Hypothalamus (tissue), 51 donors: ENCODE results near the gene CWC27.
A peak's percentile ranks its signal among the peaks of the same experiment; 100 is the strongest.

Experiments
- DNase-seq, 51 donors: peaks; one replicate each; lab custom pipeline; 2025; lab: John Stamatoyannopoulos, UW

CWC27 gene, protein sequence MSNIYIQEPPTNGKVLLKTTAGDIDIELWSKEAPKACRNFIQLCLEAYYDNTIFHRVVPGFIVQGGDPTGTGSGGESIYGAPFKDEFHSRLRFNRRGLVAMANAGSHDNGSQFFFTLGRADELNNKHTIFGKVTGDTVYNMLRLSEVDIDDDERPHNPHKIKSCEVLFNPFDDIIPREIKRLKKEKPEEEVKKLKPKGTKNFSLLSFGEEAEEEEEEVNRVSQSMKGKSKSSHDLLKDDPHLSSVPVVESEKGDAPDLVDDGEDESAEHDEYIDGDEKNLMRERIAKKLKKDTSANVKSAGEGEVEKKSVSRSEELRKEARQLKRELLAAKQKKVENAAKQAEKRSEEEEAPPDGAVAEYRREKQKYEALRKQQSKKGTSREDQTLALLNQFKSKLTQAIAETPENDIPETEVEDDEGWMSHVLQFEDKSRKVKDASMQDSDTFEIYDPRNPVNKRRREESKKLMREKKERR

DNA sequence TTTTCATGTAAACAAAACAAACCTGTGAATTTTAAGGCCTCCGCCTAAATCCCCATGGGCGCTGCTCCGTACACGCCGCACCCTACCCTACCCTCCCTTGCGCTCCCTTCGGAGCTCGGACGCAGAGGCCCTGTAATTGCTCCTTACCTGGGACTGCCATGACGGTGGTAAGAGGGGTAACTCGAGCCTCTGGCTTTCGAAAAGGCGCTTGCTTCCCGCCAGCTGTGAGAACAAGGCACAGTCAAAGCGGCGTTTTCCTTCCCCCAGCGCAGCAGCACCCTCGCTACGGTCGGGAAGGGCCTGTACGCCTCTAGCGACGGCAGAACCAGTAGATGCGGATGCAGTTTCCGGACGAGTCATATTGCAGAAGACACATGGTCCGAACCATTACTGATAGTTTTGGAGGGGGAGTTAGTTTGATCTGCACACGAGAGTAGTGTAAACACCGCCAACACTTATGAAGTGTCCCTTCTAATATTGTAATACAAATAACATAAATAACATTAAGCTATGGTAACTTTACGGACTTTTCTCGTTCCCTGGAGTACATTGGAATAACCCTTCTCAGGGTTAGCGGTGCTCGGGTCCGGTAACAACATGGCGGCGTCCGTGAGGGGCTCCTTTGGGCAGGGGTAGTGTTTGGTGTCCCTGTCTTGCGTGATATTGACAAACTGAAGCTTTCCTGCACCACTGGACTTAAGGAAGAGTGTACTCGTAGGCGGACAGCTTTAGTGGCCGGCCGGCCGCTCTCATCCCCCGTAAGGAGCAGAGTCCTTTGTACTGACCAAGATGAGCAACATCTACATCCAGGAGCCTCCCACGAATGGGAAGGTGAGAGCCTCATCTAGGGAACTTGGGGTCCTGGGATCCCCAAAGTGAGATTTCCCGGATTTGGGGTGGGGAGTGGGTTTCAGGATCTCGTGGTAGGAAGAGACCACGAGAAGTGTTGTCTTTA, at the start of gene CWC27, which contains the start of gene SREK1IP1:
Gene CWC27 (plus strand): TSS at position 573 of the 955 bp plus-strand sequence. CDS start 217 bp downstream, at position 790.
Gene SREK1IP1 (minus strand): TSS at position 334 of the 955 bp plus-strand sequence. CDS start 174 bp downstream, at position 160.
- DNase-seq: peak; percentile 24 to 95 (median 69)

DNA sequence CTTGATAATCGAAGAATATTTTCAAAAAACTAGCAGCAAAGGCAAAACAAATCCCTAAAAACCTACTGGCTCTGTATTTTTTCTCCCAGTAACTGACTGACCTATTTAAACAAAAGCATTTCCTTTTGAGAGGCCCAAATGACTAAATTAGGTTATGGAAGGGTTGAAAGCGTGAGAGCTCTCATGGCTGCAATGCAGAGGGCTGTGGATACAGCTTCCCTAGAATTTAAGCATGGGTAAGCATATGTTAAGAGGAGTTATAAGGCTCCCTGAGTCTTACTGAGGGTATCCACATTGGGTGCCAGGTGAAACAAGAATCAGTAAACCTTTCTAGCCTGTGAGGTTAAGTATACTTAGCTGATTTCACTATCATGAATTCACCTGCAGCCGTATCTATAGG, 46.1 kb upstream of the CWC27 start:
- DNase-seq: no peak

DNA sequence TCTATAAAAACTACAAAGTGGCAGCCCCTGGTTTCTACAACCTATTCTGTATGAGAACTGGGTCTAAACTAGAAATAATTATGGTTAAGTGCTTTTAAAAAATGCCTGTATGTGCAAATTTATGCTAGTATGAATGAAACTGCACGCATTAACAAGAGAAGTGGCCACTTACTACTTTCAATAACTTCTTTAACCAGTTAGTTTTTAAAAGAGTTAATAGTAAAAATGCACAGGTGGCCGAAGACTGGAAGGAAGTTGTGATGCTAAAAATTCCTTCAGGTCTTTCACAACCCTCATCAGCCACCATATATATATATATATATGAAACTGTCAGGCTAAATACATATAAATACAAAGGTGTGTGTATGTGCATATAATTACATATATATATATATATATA, 41.6 kb upstream of the CWC27 start:
- no peak for DNase-seq

DNA sequence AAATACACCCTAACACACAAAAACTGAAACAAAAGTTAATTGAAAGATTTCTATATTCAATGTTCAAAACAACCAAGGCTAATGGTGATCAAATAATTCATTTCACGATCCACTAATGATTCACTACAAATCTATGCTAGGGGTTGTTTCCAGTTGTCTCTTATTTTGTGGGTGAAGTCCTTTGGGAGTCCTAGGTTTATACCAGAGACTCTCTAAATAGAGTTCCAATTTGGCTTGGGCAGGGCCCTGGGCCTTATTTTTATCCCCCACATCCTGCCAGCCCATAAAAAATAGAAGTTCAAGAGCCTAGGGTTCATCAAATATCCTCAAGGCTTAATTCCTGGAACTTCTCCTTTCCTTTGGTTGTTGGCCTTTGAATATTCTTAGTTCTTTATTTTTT, 26.3 kb upstream of the CWC27 start:
- no peak for DNase-seq

DNA sequence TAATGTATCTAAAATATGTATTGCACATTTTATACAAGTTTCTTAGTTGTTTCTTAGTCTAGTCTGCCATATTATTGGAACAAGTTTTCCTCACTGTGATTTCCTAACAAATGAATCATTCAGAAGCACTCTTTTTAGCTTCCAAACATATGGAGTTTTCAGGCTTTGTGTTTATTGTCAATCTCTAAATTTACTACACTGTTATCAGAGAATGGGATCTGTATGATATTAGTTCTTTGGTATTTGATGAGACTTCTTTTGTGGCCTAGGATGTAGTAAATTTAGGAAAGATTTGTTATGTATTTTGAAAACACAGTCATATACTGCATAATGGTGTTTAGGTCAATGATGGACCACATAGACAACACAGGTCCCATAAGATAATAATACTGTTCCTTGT, 25.9 kb upstream of the CWC27 start:
- no peak for DNase-seq

DNA sequence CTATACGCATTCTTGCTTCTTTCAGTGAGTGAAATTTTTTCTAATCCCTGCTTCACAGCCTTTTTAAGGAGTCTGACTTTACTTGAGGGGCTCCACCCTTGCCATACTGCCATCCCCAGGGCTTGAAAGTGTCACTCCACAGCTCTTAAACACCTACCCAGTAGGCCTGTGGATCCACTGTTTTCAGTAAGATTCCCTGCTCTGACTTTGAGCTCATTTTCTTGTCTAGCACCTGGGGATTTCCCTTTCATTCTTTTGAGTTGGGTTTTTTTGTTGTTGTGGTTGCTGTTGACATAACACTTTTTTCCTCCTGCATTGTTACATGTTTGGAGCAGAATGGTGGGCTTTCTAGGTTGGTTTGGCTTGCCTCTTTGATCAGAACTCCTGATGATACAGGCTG, 23.8 kb upstream of the CWC27 start:
- DNase-seq: no peak

DNA sequence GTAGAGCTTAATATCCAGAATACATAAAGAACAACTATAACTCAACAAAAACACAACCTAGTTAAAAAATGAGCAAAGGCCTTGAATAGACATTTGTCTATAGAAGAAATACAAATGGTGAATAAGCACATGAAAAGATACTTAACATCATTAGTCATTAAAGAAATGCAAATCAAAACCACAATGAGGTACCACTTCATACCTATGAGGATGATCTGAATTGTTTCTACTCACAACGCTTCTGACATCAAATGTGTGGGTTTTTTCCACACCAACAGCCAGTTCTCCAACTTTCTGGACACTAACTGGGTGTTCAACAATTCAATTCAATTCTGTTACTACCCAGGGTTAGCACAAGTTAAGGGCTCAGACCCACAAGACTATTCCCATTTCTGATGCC, 22.3 kb upstream of the CWC27 start:
- DNase-seq: no peak

DNA sequence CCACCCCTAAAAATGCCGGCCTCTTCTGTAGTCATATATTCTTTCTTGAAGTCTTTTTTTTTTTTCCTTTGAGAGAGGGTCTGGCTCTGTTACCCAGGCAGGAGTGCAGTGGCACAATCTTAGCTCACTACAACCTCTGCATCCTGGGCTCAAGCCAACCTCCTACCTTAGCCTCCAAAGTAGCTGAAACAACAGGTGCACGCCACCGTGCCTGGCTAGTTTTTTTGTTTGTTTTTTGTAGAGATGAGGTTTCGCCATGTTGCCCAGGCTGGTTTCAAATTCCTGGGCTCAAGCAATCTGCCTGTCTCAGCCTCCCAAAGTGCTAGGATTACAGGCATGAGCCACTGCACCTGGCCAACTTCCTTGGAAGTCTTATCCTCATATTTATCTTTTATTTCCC, 19.3 kb upstream of the CWC27 start:
- DNase-seq: no peak

DNA sequence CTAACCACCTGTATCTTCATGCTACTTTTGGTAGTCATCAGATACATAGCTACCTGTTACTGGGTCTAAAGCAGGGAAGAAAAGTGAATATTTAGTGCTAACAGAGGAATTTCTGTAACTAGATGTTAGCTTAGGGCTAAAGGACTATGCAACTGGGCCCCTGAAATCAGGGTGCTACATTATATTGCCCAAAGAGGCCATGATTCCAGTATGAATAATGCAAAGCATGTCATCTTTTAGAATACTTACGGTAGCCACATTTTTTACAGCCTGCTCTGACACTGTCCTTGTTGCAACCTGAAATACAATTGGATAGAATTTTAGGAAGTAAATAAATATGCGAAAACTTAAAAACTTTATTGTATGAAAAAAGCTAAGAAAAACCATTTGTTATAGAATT, 14.7 kb upstream of the CWC27 start:
- no peak for DNase-seq

DNA sequence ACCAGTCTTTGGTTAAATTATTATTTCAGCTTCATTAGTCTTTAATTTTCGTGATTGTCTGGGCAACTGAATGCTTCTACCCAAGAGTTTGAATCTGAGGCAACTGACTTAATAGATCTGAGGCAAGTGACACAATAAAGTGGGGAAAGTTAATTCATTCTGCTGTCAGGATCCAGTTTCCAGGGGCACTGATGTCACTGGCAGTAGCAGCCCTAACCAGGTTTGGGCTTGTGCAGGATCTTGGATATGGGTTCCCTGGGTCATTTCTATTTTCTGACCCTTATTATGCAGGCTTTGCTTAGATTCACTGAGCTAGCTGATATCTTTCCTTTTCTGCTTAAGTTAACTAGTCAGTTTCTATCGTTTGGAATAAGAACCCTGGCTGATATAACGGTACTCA, 9.8 kb upstream of the CWC27 start:
- DNase-seq: no peak

DNA sequence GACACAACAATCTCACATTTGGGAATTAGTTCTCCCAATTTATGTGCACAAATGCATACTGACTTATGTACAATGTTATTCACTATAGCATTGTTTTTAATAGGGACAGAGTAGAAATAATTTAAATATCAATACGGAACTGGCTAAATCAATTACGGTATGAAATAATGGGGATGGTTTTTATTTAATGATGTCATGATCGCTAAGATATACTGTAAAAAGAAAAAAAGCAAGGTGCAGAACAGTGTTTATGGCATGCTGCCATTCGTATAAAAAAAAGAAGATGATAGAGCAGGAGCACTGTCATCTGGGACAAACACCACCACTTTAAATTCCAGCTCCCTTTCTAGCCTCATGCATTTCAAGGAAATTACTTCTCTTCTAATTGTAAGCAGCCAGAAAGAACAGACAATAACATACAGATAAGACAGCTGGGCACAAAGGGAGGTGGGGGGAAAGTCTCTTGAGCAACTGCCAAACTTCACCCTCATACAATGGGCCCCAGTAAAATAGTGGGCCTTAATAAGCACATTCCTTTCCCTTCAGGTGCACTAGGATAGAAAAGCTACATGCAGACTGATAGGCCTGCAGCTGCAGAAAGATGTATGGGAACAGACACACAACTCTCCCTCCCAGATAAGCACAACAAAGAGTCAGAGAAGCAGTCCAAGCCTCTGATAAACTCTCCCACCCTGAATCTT, 8.6 kb upstream of the CWC27 start:
- peak in 1 of 51 donors; percentile 0 for DNase-seq

DNA sequence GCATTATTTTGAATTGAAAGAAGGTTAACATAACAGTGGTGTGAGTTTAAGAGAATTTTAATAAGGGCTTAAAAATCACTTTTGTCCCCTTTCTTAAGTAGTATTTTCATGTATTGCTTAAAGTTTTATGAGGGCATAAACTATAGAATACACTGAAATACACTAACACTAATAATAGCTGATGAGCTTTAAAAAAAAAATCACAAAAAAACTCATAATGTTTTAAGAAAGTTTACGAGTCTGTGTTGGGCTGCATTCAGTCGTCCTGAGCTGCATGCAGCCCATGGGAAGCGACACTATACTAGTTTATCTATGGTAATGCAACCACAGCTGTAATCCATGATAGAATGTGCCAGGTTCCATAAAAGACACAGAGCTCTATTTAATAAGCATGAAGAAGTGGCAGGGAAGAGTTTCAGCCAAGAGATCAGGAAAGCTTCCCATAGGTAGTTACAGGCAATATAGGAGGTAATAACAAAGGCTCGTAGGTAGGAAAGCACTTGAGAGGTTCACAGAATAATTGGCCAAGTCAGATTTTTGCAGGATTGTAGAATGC, 4.7 kb upstream of the CWC27 start:
- no peak for DNase-seq

DNA sequence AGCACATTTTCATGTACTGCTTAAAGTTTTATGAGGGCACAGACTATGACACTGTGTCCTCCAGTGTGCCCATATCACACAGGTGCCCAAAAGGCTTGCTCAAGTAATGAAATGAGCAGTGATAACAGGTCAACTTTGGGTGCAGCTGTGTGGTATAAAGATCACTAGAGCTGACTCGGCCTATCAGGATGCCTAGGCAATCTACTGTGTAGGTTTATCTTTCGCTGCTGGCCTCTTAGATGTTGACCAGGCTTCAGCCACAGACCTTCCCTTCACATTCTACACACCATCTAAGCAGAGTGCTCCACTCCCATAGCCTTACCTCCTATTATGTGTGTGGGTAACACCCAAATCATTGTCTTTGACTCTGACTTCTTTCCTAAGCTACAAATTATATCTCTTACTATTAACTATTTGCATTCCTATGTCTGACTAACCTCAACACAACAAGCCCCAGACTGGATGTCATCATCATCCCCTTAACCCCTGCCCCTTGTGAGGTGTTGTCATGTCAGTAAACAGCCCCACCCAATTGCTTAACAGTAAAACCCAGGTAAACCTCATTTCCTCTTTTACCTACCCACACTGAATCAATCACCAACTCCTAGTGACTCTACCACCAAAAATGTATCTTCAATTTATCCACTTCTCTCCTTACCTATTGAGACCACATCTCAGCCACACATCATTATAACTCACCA, 2.8 kb upstream of the CWC27 start:
- DNase-seq: no peak

DNA sequence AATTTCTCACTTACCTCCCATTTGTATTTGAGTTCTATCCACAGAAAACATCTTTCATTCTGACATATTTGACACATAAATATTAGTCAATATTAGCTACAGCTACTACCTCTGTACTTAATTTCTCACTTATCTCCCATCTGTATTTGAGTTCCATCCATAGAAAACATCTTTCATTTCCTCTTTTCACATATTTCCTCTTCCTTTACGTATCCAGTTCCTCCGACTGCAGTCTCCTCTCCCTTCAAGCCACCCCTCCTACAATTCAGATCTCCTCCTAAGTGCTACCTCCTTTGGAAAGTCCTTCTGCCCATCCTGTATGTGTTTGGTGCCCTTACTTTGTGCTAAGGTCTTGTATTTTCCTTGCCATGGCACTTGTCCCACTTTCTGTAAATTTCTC, 1.8 kb upstream of the CWC27 start:
- no peak for DNase-seq

DNA sequence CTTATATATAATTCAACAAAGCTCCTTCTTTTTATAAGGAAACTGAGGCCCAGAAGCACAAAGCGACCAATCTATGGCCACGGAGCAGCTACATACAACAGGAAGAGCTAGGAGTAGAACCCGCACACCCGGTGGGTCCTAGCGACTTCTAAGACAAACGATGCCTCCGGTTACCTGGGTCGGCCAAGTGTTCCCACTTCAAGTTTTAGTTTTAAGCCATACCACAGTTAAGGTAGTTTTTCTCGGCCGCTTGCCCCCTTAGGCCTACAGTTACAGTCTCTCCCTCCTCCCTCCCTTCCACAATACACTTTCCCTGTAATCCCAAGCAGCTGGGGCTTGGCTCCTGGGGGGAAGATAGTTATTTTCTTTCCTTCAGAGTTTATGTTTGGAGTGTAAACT, 772 bp upstream of the CWC27 start:
- peak in 11 of 51 donors; percentile 2 to 58 (median 14) for DNase-seq

DNA sequence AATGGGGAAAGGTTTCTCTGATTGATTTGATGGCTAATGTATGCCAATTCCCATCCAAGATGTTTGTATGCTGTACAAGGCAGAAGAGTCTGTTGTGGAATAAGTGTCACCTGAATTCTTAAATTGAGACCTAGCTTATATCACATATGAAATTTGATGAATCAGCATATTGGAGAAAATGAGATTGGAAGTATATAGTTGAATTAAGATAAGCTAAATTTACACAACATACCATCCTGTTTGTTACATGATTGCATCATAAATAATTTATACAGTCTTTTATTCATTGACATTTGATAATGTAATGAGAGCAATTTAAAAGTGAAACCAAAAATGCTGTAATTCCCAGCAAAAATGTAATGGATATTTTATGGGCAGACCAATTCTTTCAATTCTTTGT, 1.1 kb downstream of the CWC27 start:
- DNase-seq: no peak

DNA sequence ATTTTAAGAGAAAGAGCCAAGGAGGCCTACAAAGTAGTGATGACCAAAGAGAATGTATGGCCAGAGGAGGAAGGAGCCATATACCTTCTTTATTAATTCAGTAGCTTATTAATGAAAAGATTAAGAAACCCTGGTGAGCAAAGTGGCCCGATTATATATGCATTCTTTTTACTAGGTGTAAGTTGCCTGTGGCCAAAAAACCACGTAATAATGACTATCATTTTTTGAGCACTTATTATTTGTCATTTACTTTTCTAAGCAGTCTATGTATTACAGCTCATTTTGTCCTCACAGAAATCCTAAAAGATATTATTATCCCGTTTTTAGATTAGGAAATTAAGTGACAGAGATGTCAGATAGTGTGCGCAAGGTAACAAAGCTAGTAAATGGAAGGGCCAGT, 3.0 kb downstream of the CWC27 start:
- DNase-seq: no peak

DNA sequence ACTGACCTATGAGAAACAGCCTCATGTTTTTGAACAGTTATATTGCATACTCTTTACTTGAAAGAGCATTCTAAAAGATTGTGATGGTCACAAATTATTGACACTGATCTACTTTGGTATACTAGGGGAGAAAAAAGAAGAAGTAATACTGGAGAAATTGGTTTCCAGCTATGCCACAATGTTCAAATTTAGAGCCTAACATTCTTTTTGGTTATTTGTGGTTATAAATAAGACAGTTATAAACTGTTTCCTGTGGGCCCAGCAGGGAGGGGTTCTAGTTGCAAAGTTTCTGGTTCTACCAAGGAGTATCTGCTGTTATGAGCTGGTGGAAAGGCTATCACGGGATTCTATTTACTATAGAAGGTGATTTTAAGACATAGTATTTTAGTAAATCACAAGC, 4.8 kb downstream of the CWC27 start:
- DNase-seq: no peak

DNA sequence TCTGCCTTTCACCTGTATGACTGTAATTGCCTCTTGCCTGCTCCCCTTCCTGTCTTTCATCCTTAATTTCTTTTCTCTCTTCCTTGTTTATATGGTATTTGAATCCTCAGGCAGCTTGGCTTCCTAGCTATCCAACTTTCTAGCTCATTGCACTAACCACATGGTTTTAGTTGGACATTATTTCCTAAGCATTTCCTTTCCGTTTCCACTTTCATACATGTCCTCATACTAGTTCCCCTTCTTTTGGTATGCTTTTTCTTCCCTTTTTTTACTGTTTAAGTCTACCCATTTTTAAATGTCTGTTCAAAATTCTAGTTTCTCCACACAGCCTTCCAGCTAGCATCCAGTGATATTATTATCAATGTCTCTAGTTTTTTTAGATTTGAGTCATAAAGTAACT, 6.6 kb downstream of the CWC27 start:
- DNase-seq: no peak
